Sigmoid colon (tissue), 7 donors: ENCODE results near the gene CRADD. TPM values are rescaled to one million over a fixed set of nuclear protein-coding genes. Genes with fewer than 3 reads are reported as not detected.

Source experiments
- DNase-seq: peaks from one replicate; pipeline ENCODE4 v3.0.0-alpha.2; 2019
- H3K27ac ChIP-seq, 4 donors: fragments of 200-600 bp; sonication (generic); one replicate each; pipeline ENCODE4 v1.5.1; 2016 to 2019; ENCODE audit warnings: mild to moderate bottlenecking in 1 of 4
- H3K27me3 ChIP-seq, 3 donors: fragments of 200-600 bp; sonication (generic); one replicate each; pipeline ENCODE4 v1.5.1; 2019; ENCODE audit warnings: mild to moderate bottlenecking in 1 of 3
- H3K36me3 ChIP-seq, 4 donors: fragments of 200-600 bp; sonication (generic); one replicate each; pipeline ENCODE4 v1.5.1; 2016 to 2019
- H3K4me1 ChIP-seq, 4 donors: fragments of 200-600 bp; sonication (generic); one replicate each; pipeline ENCODE4 v1.5.1; 2017 to 2019
- H3K4me3 ChIP-seq, 4 donors: fragments of 200-600 bp; sonication (generic); one replicate each; pipeline ENCODE4 v1.5.1; 2017 to 2019; ENCODE audit warnings: mild to moderate bottlenecking in 2 of 4, moderate library complexity in 1 of 4
- H3K9me3 ChIP-seq, 4 donors: fragments of 200-600 bp in 3 of 4; sonication (generic) in 3 of 4; one replicate each; pipeline versions ENCODE4 v1.5.1 to v1.6.1; 2013 to 2019
- CTCF ChIP-seq, 4 experiments: fragments of 450-650 bp in 3 of 4; fragments of 200-600 bp in 1 of 4; IDR thresholded peaks; one replicate each; pipeline ENCODE4 v1.5.1; 2016 to 2019; ENCODE audit warnings: antibody characterized with exemption in 4 of 4, mild to moderate bottlenecking in 3 of 4, moderate library complexity in 2 of 4
- EP300 ChIP-seq, 4 donors: sonication (generic); formaldehyde crosslinking; IDR thresholded peaks; one replicate each; pipeline ENCODE4 v1.6.1; 2017; ENCODE audit warnings: antibody characterized with exemption in 4 of 4
- POLR2A ChIP-seq, 2 donors: fragments of 450-650 bp; IDR thresholded peaks; one replicate each; pipeline ENCODE4 v1.6.1; 2016; ENCODE audit warnings: antibody characterized with exemption in 2 of 2, mild to moderate bottlenecking in 2 of 2, moderate library complexity in 2 of 2
- POLR2AphosphoS5 ChIP-seq, 4 donors: sonication (generic); formaldehyde crosslinking; IDR thresholded peaks; one replicate each; pipeline ENCODE4 v1.6.1; 2017; ENCODE audit warnings: antibody characterized with exemption in 4 of 4
- WGBS, 2 donors: extraction: QIAGEN DNeasy Blood & Tissue Kit; methylation state at CpG; one replicate each; pipeline ENCODE4 v1.1.7; 2013; 5-methylcytosine and 5-hydroxymethylcytosine counted together
- intact Hi-C: fragments of 100-400 bp; cut with DNase I; formaldehyde crosslinking; loops from one replicate; pipeline ENCODE4 v1.15.1; 2023
- polyA plus RNA-seq, 3 donors: library from polyadenylated mRNA; stranded (reverse); fragments of 200-250 nt; gene quantifications; one replicate each; pipeline ENCODE4 v1.2.3, GENCODE V29; 2013
- total RNA-seq, 4 donors: library from RNA; depleted of rRNA; stranded (reverse); fragments of >200 nt; gene quantifications; one replicate each; pipeline ENCODE4 v1.1.0, GENCODE V29; 2016
- donor health status: healthy with polysubstance abuse.
- donor health status: Bipolar disorder and iron deficiency.
- donor health status: healthy.

The CRADD gene
- total and polyA plus RNA-seq, 7 donors = 14.1 to 98.9 (median 43.7) TPM

DNA sequence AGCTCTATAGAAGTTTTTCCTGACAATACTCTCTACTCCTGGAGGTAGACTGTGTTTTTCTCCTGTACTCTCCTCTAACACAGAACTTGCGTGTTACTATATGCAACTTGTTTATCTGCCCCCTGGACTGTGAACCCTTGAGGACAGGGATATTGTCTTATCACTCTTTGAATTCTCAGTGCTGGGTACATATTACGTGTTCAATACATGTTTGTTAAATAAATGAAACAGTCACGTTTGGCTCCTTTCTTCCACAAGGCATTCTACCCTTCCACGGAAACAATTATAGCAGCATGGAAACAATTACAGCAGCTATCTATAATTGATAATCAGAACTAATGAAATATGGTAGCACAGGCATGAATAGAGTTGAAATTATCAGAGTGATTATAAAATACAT is 50.7 kb downstream of the CRADD start:
- H3K4me3 ChIP-seq = no peak overlapping the region
- no peaks in the 10 kb centered on the region for H3K9me3 ChIP-seq
- no peaks in the 10 kb centered on the region for H3K27me3 ChIP-seq
- H3K27ac ChIP-seq = peak overlapping the region in 3 of 4 donors; percentile 77 to 85 (median 84)
- H3K36me3 ChIP-seq = no peaks in the 10 kb centered on the region
- WGBS, 2 donors = 87 to 95% methylated on average over 4 of the region's 4 CpGs
- peaks cover 0 to 53% (median 36%) of the 10 kb centered on the region in 4 donors for H3K4me1 ChIP-seq
- no peak for DNase-seq
- intact Hi-C loops = no loop called here
- no peak for TF ChIP-seq CTCF (IDR thresholded peaks at IDR 0.05)

DNA sequence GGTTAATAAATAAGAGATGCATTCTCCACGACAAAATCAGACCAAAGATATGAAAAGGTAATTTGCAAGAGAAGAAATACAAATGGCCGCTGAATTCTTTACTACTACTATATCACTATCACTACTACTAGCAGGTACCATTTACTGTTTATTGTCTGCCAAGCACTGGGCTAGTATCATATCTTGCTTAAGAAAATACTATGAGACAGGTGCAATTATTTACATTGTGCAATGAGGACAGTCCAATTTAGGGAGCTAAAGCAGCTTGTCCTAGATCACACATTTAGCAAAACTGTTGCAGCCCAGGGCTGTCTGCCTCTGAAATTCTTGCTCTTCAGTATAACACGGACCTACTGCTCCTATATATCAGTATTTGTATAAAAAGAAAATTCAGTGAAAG is 52.8 kb downstream of the CRADD start:
- no peaks in the 10 kb centered on the region for H3K27me3 ChIP-seq
- intact Hi-C loops = no loop called here
- no peak overlapping the region for H3K4me3 ChIP-seq
- TF ChIP-seq CTCF (IDR thresholded peaks at IDR 0.05) = no peak
- no peak for TF ChIP-seq POLR2A (IDR thresholded peaks at IDR 0.05)
- TF ChIP-seq EP300 (IDR thresholded peaks at IDR 0.05) = no peak
- TF ChIP-seq POLR2AphosphoS5 (IDR thresholded peaks at IDR 0.05) = no peak
- peak overlapping the region in 2 of 4 donors; percentile 84 to 85 for H3K27ac ChIP-seq
- no peaks in the 10 kb centered on the region for H3K9me3 ChIP-seq
- no peaks in the 10 kb centered on the region for H3K36me3 ChIP-seq
- WGBS, 2 donors = 66 to 88% methylated on average over 3 of the region's 3 CpGs
- H3K4me1 ChIP-seq = peaks cover 0 to 66% (median 46%) of the 10 kb centered on the region in 4 donors
- no peak for DNase-seq

GRCh38 chr12:93733358-93733757 is 56.2 kb downstream of the CRADD start:
- intact Hi-C loops = no loop called here
- DNase-seq = peak; percentile 74
- WGBS, 2 donors = 57 to 72% methylated on average over 3 of the region's 3 CpGs
- Histone ChIP-seq H3K27ac (peak overlapping the region in 3 of 4 donors; percentile 50 to 92 (median 55)), H3K4me3 (no peak overlapping the region), H3K27me3 (no peaks in the 10 kb centered on the region), H3K36me3 (no peaks in the 10 kb centered on the region), H3K9me3 (no peaks in the 10 kb centered on the region), H3K4me1 (peaks cover 0 to 79% (median 48%) of the 10 kb centered on the region in 4 donors)
- TF ChIP-seq POLR2A (IDR thresholded peaks at IDR 0.05) (no peak), POLR2AphosphoS5 (IDR thresholded peaks at IDR 0.05) (no peak), CTCF (IDR thresholded peaks at IDR 0.05) (no peak), EP300 (IDR thresholded peaks at IDR 0.05) (no peak)

GRCh38 chr12:93733928-93734327 is 56.8 kb downstream of the CRADD start:
- Histone ChIP-seq H3K27ac (peak overlapping the region in 3 of 4 donors; percentile 50 to 92 (median 55)), H3K9me3 (no peaks in the 10 kb centered on the region), H3K27me3 (no peaks in the 10 kb centered on the region), H3K4me1 (peaks cover 0 to 79% (median 48%) of the 10 kb centered on the region in 4 donors), H3K36me3 (no peaks in the 10 kb centered on the region), H3K4me3 (no peak overlapping the region)
- intact Hi-C loops = no loop called here
- no peak for TF ChIP-seq POLR2A (IDR thresholded peaks at IDR 0.05)
- no peak for TF ChIP-seq POLR2AphosphoS5 (IDR thresholded peaks at IDR 0.05)
- no peak for TF ChIP-seq EP300 (IDR thresholded peaks at IDR 0.05)
- TF ChIP-seq CTCF (IDR thresholded peaks at IDR 0.05) = no peak
- no peak for DNase-seq
- WGBS, 2 donors = 98% methylated on average over 5 of the region's 5 CpGs

GRCh38 chr12:93734784-93735183 is 57.6 kb downstream of the CRADD start:
- peak overlapping the region in 3 of 4 donors; percentile 30 to 92 (median 89) for H3K27ac ChIP-seq
- H3K36me3 ChIP-seq = no peaks in the 10 kb centered on the region
- H3K4me1 ChIP-seq = peaks cover 0 to 79% (median 54%) of the 10 kb centered on the region in 4 donors
- intact Hi-C loops = no loop called here
- no peaks in the 10 kb centered on the region for H3K9me3 ChIP-seq
- WGBS, 2 donors = 96% methylated on average over 2 of the region's 2 CpGs
- TF ChIP-seq POLR2A (IDR thresholded peaks at IDR 0.05) = no peak
- no peak for TF ChIP-seq POLR2AphosphoS5 (IDR thresholded peaks at IDR 0.05)
- TF ChIP-seq EP300 (IDR thresholded peaks at IDR 0.05) = no peak
- TF ChIP-seq CTCF (IDR thresholded peaks at IDR 0.05) = no peak
- DNase-seq = no peak
- no peak overlapping the region for H3K4me3 ChIP-seq
- H3K27me3 ChIP-seq = no peaks in the 10 kb centered on the region
